PC-3 (cell line): ENCODE data around the gene SOS1.

ENCODE experiments used
- EZH2 ChIP-seq: fragments of 300-600 bp; sonication (generic); IDR thresholded peaks from one replicate; pipeline ENCODE4 v1.6.1; 2017; ENCODE audit warnings: antibody characterized with exemption, mild to moderate bottlenecking, low read length; ENCODE audit not compliant: unreplicated experiment
- TF ChIP-seq, protein P1 (sequence below): fragments of 300-600 bp; sonication (generic); conservative IDR thresholded peaks from 2 replicates; pipeline ENCODE4 v1.5.1; 2017; ENCODE audit warnings: antibody characterized with exemption, low read depth, mild to moderate bottlenecking, low read length

- no peak for TF ChIP-seq EZH2
- TF ChIP-seq, protein P1, sequence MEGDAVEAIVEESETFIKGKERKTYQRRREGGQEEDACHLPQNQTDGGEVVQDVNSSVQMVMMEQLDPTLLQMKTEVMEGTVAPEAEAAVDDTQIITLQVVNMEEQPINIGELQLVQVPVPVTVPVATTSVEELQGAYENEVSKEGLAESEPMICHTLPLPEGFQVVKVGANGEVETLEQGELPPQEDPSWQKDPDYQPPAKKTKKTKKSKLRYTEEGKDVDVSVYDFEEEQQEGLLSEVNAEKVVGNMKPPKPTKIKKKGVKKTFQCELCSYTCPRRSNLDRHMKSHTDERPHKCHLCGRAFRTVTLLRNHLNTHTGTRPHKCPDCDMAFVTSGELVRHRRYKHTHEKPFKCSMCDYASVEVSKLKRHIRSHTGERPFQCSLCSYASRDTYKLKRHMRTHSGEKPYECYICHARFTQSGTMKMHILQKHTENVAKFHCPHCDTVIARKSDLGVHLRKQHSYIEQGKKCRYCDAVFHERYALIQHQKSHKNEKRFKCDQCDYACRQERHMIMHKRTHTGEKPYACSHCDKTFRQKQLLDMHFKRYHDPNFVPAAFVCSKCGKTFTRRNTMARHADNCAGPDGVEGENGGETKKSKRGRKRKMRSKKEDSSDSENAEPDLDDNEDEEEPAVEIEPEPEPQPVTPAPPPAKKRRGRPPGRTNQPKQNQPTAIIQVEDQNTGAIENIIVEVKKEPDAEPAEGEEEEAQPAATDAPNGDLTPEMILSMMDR = no peak
Measured at GRCh38 chr2:39099870-39100728, 20.8 kb downstream of the SOS1 start.
